IMR-90 (cell line): ENCODE measurements around the gene DEFB125. TPM values are rescaled to one million over a fixed set of nuclear protein-coding genes. Genes with fewer than 3 reads are reported as not detected.

Experiments used
- ATAC-seq: fragments of 200-7000 bp; cut with Tn5 transposase; 2 replicates; pipeline ENCODE4 v1.9.1; 2020; ENCODE audit warnings: low read depth, mild to moderate bottlenecking, moderate library complexity
- BruUV-seq: library from RNA; stranded (reverse); fragments of 400-500 nt; replicated peaks from 2 replicates; lab custom pipeline; 2021; lab: Mats Ljungman, UMichigan
- CTCF ChIA-PET: fragments of 300-600 bp; formaldehyde crosslinking; extraction: SDS; loops from one replicate; lab custom pipeline; 2021; ENCODE audit warnings: antibody characterized with exemption; lab: Yijun Ruan, JAX
- POLR2A ChIA-PET: fragments of 300-600 bp; sonication (Branson Sonifier 250); formaldehyde crosslinking; loops from one replicate; lab custom pipeline; 2022; ENCODE audit warnings: antibody characterized with exemption; ENCODE audit not compliant: unreplicated experiment; lab: Charles Lee
- DNase-seq: peaks from one replicate; pipeline ENCODE4 v3.0.0; 2013
- H2AFZ ChIP-seq: replicated peaks from 2 replicates; pipeline ENCODE3; 2013; ENCODE audit warnings: low read length, mild to moderate bottlenecking; ENCODE audit not compliant: poor library complexity
- H2AK5ac ChIP-seq: 2 replicates; pipeline ENCODE4 v1.6.1; 2013; ENCODE audit warnings: low read depth, low read length, inconsistent platforms
- H2AK9ac ChIP-seq: replicated peaks from 2 replicates; pipeline ENCODE3; 2013; ENCODE audit warnings: mild to moderate bottlenecking, low read depth, low read length, moderate library complexity; ENCODE audit not compliant: poor library complexity
- H2BK120ac ChIP-seq: 2 replicates; pipeline ENCODE4 v1.6.1; 2013; ENCODE audit warnings: low read depth, low read length, inconsistent platforms
- H2BK15ac ChIP-seq: 3 replicates; pipeline ENCODE4 v1.6.1; 2013; ENCODE audit warnings: low read depth, low read length, inconsistent platforms
- H2BK20ac ChIP-seq: 2 replicates; pipeline ENCODE4 v1.6.1; 2013; ENCODE audit warnings: low read depth, mild to moderate bottlenecking, inconsistent platforms, low read length, moderate library complexity
- H2BK5ac ChIP-seq: 2 replicates; pipeline ENCODE4 v1.6.1; 2013; ENCODE audit warnings: mild to moderate bottlenecking, low read depth, low read length, inconsistent platforms; ENCODE audit not compliant: poor library complexity, severe bottlenecking
- H3K14ac ChIP-seq: replicated peaks from 2 replicates; pipeline ENCODE4 v1.6.1; 2013; ENCODE audit warnings: low read depth, low read length, inconsistent platforms
- H3K18ac ChIP-seq: 2 replicates; pipeline ENCODE4 v1.6.1; 2013; ENCODE audit warnings: low read depth, low read length, control low read depth
- H3K23ac ChIP-seq: 2 replicates; pipeline ENCODE4 v1.6.1; 2013; ENCODE audit warnings: low read depth, low read length, inconsistent platforms
- H3K27ac ChIP-seq: 2 replicates; pipeline ENCODE4 v1.5.1; 2013; ENCODE audit warnings: mild to moderate bottlenecking, control low read depth, low read length; ENCODE audit not compliant: insufficient read depth
- H3K27me3 ChIP-seq: 2 replicates; pipeline ENCODE4 v1.6.1; 2013; ENCODE audit warnings: low read length; ENCODE audit not compliant: control insufficient read depth, insufficient read depth
- H3K36me3 ChIP-seq: 2 replicates; pipeline ENCODE4 v1.6.1; 2013; ENCODE audit warnings: low read length, mixed read lengths; ENCODE audit not compliant: control insufficient read depth, insufficient read depth
- H3K4ac ChIP-seq: 2 replicates; pipeline ENCODE4 v1.6.1; 2013; ENCODE audit warnings: low read depth, low read length, inconsistent platforms
- H3K4me1 ChIP-seq: 2 replicates; pipeline ENCODE4 v1.6.1; 2013; ENCODE audit warnings: low read length, mixed read lengths; ENCODE audit not compliant: control insufficient read depth, insufficient read depth
- H3K4me2 ChIP-seq: 2 replicates; pipeline ENCODE4 v1.6.1; 2013; ENCODE audit warnings: low read depth, mild to moderate bottlenecking, control low read depth, low read length, moderate library complexity
- H3K4me3 ChIP-seq: 2 replicates; pipeline ENCODE4 v1.5.1; 2013; ENCODE audit warnings: low read depth, mild to moderate bottlenecking, control low read depth, low read length, moderate library complexity; ENCODE audit not compliant: insufficient read depth
- H3K56ac ChIP-seq: 2 replicates; pipeline ENCODE4 v1.6.1; 2013; ENCODE audit warnings: low read length, inconsistent platforms; ENCODE audit not compliant: insufficient read depth; ENCODE audit errors: extremely low read depth
- H3K79me1 ChIP-seq, 2 experiments: 2 replicates each; pipeline ENCODE4 v1.6.1; 2013; ENCODE audit warnings: low read length in 2 of 2, inconsistent platforms in 1 of 2, low read depth in 1 of 2
- H3K9ac ChIP-seq: 2 replicates; pipeline ENCODE4 v1.6.1; 2013; ENCODE audit warnings: low read depth, low read length, control low read depth
- H3K9me1 ChIP-seq: 2 replicates; pipeline ENCODE4 v1.6.1; 2013; ENCODE audit warnings: low read length, inconsistent platforms; ENCODE audit not compliant: insufficient read depth
- H3K9me3 ChIP-seq: 2 replicates; pipeline ENCODE4 v1.6.1; 2013; ENCODE audit warnings: low read length; ENCODE audit not compliant: control insufficient read depth, insufficient read depth
- H4K20me1 ChIP-seq: 2 replicates; pipeline ENCODE4 v1.6.1; 2013; ENCODE audit warnings: low read length, inconsistent platforms; ENCODE audit not compliant: insufficient read depth
- H4K5ac ChIP-seq: 2 replicates; pipeline ENCODE4 v1.6.1; 2013; ENCODE audit warnings: mild to moderate bottlenecking, low read depth, low read length, control low read depth
- H4K8ac ChIP-seq, 2 experiments: 2 replicates each; pipeline ENCODE4 v1.6.1; 2013; ENCODE audit warnings: low read depth in 2 of 2, low read length in 2 of 2, control low read depth in 1 of 2, inconsistent platforms in 1 of 2
- H4K91ac ChIP-seq: 2 replicates; pipeline ENCODE4 v1.6.1; 2013; ENCODE audit warnings: low read depth, low read length, inconsistent platforms; ENCODE audit not compliant: insufficient read depth
- CEBPB ChIP-seq: IDR thresholded peaks from 2 replicates; pipeline ENCODE4 v1.6.1; 2012; ENCODE audit warnings: low read depth, low read length, improper control_type of control experiment
- CHD1 ChIP-seq: IDR thresholded peaks from 2 replicates; pipeline ENCODE4 v1.6.1; 2012; ENCODE audit warnings: low read depth, low read length, improper control_type of control experiment
- FOS ChIP-seq: fragments of 150-350 bp; IDR thresholded peaks from 2 replicates; pipeline ENCODE4 v1.6.1; 2016; ENCODE audit warnings: low read depth, low read length
- MAFK ChIP-seq: IDR thresholded peaks from 2 replicates; pipeline ENCODE4 v1.6.1; 2012; ENCODE audit warnings: low read depth, low read length, improper control_type of control experiment
- MXI1 ChIP-seq: IDR thresholded peaks from 2 replicates; pipeline ENCODE4 v1.6.1; 2012; ENCODE audit warnings: low read depth, mild to moderate bottlenecking, low read length, moderate library complexity, borderline replicate concordance
- NFE2L2 ChIP-seq: fragments of 150-350 bp; IDR thresholded peaks from 2 replicates; pipeline ENCODE4 v1.6.1; 2016; ENCODE audit warnings: low read depth, mild to moderate bottlenecking, low read length
- POLR2A ChIP-seq: IDR thresholded peaks from 2 replicates; pipeline ENCODE4 v1.6.1; 2012; ENCODE audit warnings: mild to moderate bottlenecking, low read depth, low read length
- RAD21 ChIP-seq: IDR thresholded peaks from 2 replicates; pipeline ENCODE4 v1.6.1; 2012; ENCODE audit warnings: low read length, improper control_type of control experiment
- RCOR1 ChIP-seq: IDR thresholded peaks from 2 replicates; pipeline ENCODE4 v1.6.1; 2012; ENCODE audit warnings: mild to moderate bottlenecking, low read length, improper control_type of control experiment; ENCODE audit not compliant: insufficient replicate concordance
- SMC3 ChIP-seq: fragments of 150-350 bp; IDR thresholded peaks from 2 replicates; pipeline ENCODE4 v1.6.1; 2016; ENCODE audit warnings: low read depth, mild to moderate bottlenecking, antibody characterized with exemption, low read length, moderate library complexity
- whole genome bisulfite sequencing, 2 experiments: methylation state at CpG; one replicate each; pipeline versions ENCODE4 v1.1.5 to v1.1.7; 2013; ENCODE audit warnings: missing lambda C conversion rate in 2 of 2; ENCODE audit not compliant: insufficient read length in 1 of 2; ENCODE audit errors: extremely low coverage in 2 of 2; 5-methylcytosine and 5-hydroxymethylcytosine counted together
- dilution Hi-C: fragments of 300-500 bp; cut with HindIII; formaldehyde crosslinking; loops from one replicate; pipeline ENCODE4 v1.14.3; 2018; ENCODE audit warnings: low sequenced_read_pairs; ENCODE audit not compliant: unreplicated experiment
- in situ Hi-C: fragments of 300-500 bp; cut with MboI; formaldehyde crosslinking; loops from 3 replicates; pipeline ENCODE4 v1.14.3; 2019; ENCODE audit warnings: low sequenced_read_pairs, inconsistent platforms, mixed read lengths
- intact Hi-C: fragments of 100-400 bp; cut with micrococcal nuclease; formaldehyde crosslinking; loops from 2 replicates; pipeline ENCODE4 v1.10.0; 2022
- polyA plus RNA-seq, 3 experiments: library from polyadenylated mRNA; depleted of rRNA; stranded (reverse); fragments of >200 nt; gene quantifications; 2 replicates each; pipeline ENCODE4 v1.2.3, GENCODE V29; 2012; ENCODE audit warnings: low replicate concordance in 1 of 3
- total RNA-seq: library from RNA; depleted of rRNA; stranded (reverse); fragments of >200 nt; gene quantifications from 2 replicates; pipeline ENCODE4 v1.2.3, GENCODE V29; 2012
- TF ChIP-seq, protein P1 (sequence below): conservative IDR thresholded peaks from 2 replicates; pipeline ENCODE4 v1.5.1; 2012; ENCODE audit warnings: mild to moderate bottlenecking, low read depth, low read length, improper control_type of control experiment
- TF ChIP-seq, protein P2 (sequence below): fragments of 150-350 bp; IDR thresholded peaks from 2 replicates; pipeline ENCODE4 v1.6.1; 2016; ENCODE audit warnings: low read depth, mild to moderate bottlenecking, low read length, moderate library complexity, borderline replicate concordance
- TF ChIP-seq, protein P3 (sequence below): fragments of 150-350 bp; IDR thresholded peaks from 2 replicates; pipeline ENCODE4 v1.6.1; 2017; ENCODE audit warnings: mild to moderate bottlenecking, antibody characterized with exemption, low read length, low read depth

DEFB125 gene
- total and polyA plus RNA-seq, 2 of the 4 experiments (the other 2 are of a cell fraction) = not detected

DNA sequence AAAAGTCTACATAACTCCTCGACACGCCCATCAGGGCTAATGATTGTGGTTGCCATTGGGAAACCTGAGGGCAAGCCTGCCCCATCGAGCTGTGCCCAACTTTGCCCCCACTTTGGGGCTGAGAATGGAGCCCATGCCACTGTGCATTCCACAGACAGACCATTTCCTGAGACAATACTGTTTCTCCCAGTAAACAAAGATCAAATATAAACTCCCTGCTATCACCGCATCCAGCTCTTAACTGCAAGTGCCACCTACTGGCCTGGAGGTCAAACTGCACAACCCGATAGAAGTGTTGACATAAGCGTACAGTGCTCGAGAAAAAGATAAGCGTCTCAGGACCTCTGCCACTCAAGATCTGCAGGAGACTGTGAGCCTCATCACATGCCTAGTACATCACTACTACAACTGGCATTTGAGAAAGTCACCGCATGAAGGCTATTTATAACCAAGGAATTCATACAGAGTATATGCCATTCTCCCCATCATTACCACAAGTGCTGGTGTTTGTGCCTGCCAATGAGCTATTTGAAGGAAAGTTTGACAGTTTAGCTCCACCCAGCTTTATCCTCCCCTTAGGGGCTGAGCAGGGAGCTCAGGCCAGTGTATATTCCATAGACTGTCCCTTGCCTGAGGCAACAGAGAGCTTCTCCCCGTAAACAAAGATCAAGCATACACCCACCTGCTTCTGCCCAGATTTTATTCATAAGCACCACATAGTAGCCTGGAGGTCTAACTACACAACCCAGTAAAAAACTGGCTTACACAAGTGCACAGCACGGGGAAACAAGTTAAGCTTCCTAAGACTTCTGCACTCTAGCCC lies 50.4 kb downstream of the DEFB125 start (continued):
- no peak for TF ChIP-seq MAFK

DNA sequence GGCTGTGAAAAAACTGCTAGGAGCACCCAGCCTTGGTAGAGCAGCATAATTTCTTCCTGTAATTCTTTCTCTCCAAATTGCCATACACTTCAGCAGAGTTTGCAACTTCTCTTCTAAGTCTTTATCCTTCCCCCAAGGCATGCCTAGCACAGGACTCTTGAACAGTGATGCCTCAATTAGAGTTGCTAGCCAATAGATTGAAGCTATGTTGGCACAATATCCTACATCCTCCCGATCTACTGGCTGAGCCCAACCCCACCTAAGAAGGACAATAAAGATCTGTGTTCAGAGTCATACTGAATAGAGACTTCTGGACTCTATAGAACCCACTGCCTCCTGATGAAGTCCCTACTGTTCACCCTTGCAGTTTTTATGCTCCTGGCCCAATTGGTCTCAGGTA lies 54.8 kb downstream of the DEFB125 start, which contains the start of gene DEFB126:
DEFB126 (plus strand) TSS at position 301 of the 400 bp plus-strand sequence; CDS start at position 340, 39 bp downstream.
- no peak within 1 kb of the TSS for H3K9ac ChIP-seq
- no peak within 1 kb of the TSS for H3K4me2 ChIP-seq
- no peak within 1 kb of the TSS for H3K18ac ChIP-seq
- H2AFZ ChIP-seq = no peak within 1 kb of the TSS
- no peak within 1 kb of the TSS for H4K91ac ChIP-seq
- ATAC-seq = no peak
- H4K20me1 ChIP-seq = no peaks in the 10 kb centered on the region
- no peak within 1 kb of the TSS for H3K4ac ChIP-seq
- ChIA-PET POLR2A (no interaction called here), CTCF (no interaction called here)
- dilution Hi-C loops (no loop called here), in situ Hi-C loops (no loop called here), intact Hi-C loops (no loop called here)
- no peaks in the 10 kb centered on the region for H3K36me3 ChIP-seq
- DNase-seq = no peak
- no peak within 1 kb of the TSS for H2BK120ac ChIP-seq
- H3K27me3 ChIP-seq = peaks cover 3% of the 10 kb centered on the region
- no peaks in the 10 kb centered on the region for H3K9me1 ChIP-seq
- H3K4me3 ChIP-seq = no peak within 1 kb of the TSS
- no peak within 1 kb of the TSS for H4K5ac ChIP-seq
- BruUV-seq = no TSS peak
- no peaks in the 10 kb centered on the region for H3K4me1 ChIP-seq
- H3K9me3 ChIP-seq = no peaks in the 10 kb centered on the region; the same call in 1 of the 2 replicates
- no peak within 1 kb of the TSS for H3K27ac ChIP-seq
- H2AK9ac ChIP-seq = no peak within 1 kb of the TSS
- H3K14ac ChIP-seq = no peak within 1 kb of the TSS
- 0 out of 2 replicates have a peak within 1 kb of the TSS, but pooled peaks have one; percentile 3 for H3K56ac ChIP-seq
- no peak within 1 kb of the TSS for H2BK15ac ChIP-seq
- no peak within 1 kb of the TSS for H4K8ac ChIP-seq
- H2BK20ac ChIP-seq = no peak within 1 kb of the TSS
- no peak within 1 kb of the TSS for H3K23ac ChIP-seq
- 0% methylated on average over 1 of the region's 1 CpG; no CpG with 5 or more reads in 1 of the 2 experiments for WGBS, 2 experiments
- no peaks in the 10 kb centered on the region for H3K79me1 ChIP-seq
- no peak within 1 kb of the TSS for H2AK5ac ChIP-seq
- no peak within 1 kb of the TSS for H2BK5ac ChIP-seq
- TF ChIP-seq NFE2L2 (no peak), POLR2A (no peak), MAFK (no peak), MXI1 (no peak), SMC3 (no peak), RAD21 (no peak), CEBPB (no peak), RCOR1 (no peak), FOS (no peak), CHD1 (no peak)
- TF ChIP-seq, protein P1, sequence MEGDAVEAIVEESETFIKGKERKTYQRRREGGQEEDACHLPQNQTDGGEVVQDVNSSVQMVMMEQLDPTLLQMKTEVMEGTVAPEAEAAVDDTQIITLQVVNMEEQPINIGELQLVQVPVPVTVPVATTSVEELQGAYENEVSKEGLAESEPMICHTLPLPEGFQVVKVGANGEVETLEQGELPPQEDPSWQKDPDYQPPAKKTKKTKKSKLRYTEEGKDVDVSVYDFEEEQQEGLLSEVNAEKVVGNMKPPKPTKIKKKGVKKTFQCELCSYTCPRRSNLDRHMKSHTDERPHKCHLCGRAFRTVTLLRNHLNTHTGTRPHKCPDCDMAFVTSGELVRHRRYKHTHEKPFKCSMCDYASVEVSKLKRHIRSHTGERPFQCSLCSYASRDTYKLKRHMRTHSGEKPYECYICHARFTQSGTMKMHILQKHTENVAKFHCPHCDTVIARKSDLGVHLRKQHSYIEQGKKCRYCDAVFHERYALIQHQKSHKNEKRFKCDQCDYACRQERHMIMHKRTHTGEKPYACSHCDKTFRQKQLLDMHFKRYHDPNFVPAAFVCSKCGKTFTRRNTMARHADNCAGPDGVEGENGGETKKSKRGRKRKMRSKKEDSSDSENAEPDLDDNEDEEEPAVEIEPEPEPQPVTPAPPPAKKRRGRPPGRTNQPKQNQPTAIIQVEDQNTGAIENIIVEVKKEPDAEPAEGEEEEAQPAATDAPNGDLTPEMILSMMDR = no peak
- TF ChIP-seq, protein P2, sequence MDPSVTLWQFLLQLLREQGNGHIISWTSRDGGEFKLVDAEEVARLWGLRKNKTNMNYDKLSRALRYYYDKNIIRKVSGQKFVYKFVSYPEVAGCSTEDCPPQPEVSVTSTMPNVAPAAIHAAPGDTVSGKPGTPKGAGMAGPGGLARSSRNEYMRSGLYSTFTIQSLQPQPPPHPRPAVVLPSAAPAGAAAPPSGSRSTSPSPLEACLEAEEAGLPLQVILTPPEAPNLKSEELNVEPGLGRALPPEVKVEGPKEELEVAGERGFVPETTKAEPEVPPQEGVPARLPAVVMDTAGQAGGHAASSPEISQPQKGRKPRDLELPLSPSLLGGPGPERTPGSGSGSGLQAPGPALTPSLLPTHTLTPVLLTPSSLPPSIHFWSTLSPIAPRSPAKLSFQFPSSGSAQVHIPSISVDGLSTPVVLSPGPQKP = no peak
- TF ChIP-seq, protein P3, sequence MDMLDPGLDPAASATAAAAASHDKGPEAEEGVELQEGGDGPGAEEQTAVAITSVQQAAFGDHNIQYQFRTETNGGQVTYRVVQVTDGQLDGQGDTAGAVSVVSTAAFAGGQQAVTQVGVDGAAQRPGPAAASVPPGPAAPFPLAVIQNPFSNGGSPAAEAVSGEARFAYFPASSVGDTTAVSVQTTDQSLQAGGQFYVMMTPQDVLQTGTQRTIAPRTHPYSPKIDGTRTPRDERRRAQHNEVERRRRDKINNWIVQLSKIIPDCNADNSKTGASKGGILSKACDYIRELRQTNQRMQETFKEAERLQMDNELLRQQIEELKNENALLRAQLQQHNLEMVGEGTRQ = no peak
